Hepatic stellate cell (primary cell): ENCODE results near the gene AADACL3.

Experiments
- DNase-seq: peaks from one replicate; pipeline ENCODE4 v3.0.0; 2011; ENCODE audit warnings: low spot score

The AADACL3 gene

DNA sequence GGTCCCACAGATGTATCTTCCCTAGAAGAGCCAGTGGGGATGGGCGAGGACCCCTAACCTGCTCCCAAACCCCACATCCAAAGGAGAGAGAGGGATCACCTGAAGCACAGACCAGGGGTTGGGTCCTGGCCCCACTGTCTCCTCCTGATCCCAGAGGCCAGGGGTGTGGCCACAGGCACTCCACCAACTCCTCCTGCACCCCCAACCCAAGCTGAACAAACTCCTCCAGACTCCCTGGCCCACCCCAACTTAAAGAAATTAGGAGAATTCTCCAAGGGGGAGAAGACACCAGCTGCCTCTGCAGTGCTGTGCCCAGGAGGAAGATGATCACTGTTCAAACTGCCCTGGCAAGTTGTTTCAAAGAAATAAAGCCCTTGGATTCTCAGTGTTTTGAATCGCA, 53.1 kb downstream of the AADACL3 start:
- DNase-seq = no peak

DNA sequence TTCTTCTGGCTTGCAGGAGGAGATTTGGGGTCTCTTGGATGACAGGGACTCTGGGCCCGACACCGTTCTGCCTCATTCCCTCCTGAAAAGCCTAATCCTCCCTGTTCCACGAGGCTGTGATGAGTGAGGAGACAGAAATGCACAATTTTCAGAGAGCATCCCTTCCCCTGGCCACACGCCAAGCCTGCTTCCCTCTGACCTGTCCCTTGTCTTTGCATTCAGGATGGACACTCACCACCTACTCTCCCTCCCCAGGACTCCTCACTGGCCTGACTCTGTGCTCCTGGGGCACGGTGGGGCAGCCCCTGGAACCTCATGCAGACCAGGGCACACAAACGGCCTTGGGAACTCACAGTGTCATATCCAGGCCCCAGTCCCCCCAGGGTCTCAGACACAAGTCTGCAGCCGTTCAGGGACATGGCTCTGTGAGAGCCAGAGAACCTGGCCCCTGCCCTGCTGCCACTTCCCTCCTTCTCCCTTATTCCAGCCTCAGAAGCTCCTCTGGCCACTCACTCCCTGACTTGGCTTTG, 54.1 kb downstream of the AADACL3 start:
- DNase-seq = no peak

DNA sequence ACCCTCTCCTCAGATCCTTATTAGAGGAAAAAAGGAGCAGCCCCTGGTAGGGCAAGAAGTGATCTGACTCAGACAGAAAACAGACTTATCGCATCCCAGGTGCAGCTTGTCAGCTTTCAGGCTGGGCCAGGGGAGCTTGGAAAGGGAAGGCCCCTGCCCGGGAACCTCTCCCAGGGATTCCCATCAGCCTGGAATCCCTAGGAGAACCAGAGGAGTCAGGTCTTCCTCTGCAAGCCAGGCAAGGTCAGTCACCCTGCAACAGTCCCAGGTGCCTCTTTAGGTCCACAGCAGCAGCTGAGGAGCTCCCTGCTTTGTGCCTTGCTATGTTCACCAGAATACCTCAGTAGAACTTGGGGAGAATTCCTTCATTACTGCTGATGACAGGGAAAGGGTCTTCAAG, 54.7 kb downstream of the AADACL3 start:
- no peak for DNase-seq

DNA sequence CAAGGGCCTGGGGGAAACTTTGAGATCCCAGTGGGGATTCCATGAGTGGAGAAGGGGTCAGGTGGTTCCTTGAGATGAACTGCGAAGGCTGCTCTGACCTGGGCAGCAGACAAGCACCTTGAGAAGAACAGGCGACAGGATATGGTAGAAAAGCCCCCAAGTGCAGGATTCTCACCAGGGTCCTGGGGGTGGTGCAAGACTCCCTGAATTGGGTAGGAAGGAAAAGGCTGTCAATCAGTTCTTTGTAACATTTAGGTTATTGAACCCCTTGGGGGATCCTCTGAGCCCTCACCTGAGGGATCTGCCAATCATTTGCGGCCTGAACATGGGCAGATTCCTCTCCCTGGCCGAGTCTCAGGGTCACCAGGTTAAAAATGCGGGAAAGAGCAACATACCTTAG, 55.3 kb downstream of the AADACL3 start:
- DNase-seq = no peak

DNA sequence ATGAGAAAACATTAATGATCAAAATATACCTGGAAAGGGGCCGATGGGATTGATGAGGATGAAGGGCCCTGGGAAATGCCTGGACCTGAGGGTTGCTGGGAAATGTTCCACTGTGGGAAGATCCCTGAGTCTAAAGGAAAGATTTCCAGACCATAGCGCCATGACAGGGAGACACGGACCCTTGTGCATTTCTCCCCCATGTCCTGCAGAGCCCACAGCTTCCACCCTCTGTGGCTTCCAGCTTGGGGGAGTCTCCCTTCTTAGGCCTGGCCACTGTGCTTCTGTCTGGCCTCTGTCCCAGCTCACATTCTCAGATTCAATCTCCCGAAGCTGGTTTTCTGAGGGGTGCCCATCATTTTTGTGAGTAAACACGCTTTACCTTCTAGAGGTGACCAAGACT, 56.6 kb downstream of the AADACL3 start:
- DNase-seq = no peak

DNA sequence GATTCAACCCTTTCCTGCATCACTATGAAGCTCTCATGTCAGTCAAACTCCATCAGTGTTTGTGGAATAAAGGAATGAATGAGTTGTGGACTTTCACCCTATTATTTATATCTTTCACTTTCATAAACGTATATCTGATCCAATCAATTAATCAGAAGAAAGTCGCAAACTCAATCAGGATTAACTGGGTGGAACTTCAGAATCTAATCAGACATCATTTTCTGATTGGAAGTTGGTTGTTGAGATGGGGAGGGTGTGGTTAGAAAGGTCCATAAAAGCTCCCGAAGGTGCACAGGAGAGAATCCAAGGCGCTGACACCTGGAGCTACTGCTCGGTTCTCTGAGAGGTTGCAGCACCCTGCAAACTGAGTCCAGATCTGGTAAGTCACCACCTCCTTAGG, 57.5 kb downstream of the AADACL3 start, which contains the start of gene PRAMEF12:
Gene PRAMEF12 (plus strand): TSS at position 301 of the 400 bp plus-strand sequence. CDS start 1,130 bp downstream, outside the sequence.
- no peak for DNase-seq

DNA sequence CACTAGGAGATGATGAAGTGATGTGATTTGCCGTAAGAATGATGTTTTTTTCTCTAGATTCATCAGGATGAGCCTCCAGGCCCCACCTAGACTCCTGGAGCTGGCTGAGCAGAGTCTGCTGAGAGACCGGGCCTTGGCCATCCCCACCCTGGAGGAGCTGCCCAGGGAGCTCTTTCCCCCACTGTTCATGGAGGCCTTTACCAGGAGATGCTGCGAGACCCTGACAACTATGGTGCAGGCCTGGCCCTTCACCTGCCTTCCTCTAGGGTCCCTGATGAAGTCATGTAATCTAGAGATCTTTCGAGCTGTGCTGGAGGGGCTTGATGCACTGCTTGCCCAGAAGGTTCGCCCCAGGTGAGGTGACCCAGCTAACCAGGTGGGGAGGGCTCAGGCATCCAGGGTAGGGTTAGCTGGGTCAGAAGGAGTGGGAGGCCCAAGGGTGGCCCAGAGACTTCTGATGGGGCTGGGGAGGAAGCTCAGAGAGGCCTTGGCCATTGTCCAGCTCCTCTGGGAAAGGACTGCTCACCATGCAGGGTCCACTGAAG, 59.0 kb downstream of the AADACL3 start:
- DNase-seq = no peak

DNA sequence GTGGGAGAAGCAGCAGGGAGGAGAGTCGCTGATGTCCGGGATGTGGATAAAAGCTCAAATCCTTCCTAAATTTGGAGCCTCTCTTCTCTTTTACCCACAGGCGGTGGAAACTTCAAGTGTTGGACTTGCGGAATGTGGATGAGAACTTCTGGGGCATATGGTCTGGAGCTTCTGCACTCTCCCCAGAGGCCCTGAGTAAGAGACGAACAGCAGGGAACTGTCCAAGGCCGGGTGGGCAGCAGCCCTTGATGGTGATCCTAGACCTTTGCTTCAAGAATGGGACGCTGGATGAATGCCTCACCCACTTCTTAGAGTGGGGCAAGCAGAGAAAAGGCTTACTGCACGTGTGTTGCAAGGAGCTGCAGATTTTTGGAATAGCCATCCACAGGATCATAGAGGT, 59.5 kb downstream of the AADACL3 start:
- DNase-seq = no peak

DNA sequence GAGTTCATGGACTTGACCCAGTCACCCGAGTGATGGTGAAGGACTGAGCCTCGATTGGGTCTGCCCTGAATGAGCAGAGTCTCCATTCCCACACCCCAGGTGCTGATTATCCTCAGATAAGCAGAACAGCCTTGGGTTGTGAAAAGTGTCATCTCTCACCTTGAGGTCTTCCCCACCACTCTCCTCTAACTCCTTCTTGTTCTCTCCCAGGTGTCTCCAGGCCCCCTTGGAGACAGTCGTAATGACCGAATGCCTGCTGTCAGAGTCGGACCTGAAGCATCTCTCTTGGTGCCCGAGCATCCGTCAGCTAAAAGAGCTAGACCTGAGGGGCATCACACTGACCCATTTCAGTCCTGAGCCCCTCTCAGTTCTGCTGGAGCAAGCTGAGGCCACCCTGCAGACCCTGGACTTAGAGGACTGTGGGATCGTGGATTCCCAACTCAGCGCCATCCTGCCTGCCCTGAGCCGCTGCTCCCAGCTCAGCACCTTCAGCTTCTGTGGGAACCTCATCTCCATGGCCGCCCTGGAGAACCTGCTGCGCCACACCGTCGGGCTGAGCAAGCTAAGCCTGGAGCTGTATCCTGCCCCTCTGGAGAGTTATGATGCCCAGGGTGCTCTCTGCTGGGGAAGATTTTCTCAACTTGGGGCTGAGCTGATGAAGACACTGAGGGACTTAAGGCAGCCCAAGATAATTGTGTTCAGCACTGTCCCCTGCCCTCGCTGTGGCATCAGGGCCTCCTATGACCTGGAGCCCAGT, 61.1 kb downstream of the AADACL3 start:
- DNase-seq = no peak
